DMS114 treated with DMSO at 0.1 percent for 48 hours (cell line): ENCODE results near the gene SPEN.

Experiments
- DNase-seq: peaks from one replicate; lab custom pipeline; 2025; ENCODE audit not compliant: unreplicated experiment; lab: John Stamatoyannopoulos, UW

SPEN gene

GRCh38 chr1:15959424-15959823 lies 111.9 kb downstream of the SPEN start:
- DNase-seq = no peak

- no peak for DNase-seq
Observed at GRCh38 chr1:15959827-15960446, 112.4 kb downstream of the SPEN start.

- no peak for DNase-seq
Observed at GRCh38 chr1:15960808-15961207, 113.3 kb downstream of the SPEN start.

- no peak for DNase-seq
Observed at GRCh38 chr1:15961492-15961891, 114.0 kb downstream of the SPEN start.

- DNase-seq = no peak
Observed at GRCh38 chr1:15962176-15962575, 114.7 kb downstream of the SPEN start.

GRCh38 chr1:15962671-15963362 lies 115.3 kb downstream of the SPEN start:
- DNase-seq = no peak

GRCh38 chr1:15963363-15963967 lies 116.0 kb downstream of the SPEN start:
- no peak for DNase-seq

GRCh38 chr1:15963968-15964648 lies 116.6 kb downstream of the SPEN start:
- DNase-seq = no peak

- DNase-seq = no peak
Observed at GRCh38 chr1:15965228-15965767, 117.8 kb downstream of the SPEN start.

- DNase-seq = no peak
Observed at GRCh38 chr1:15966081-15966955, 118.8 kb downstream of the SPEN start.

- DNase-seq = no peak
Observed at GRCh38 chr1:15966956-15967344, 119.4 kb downstream of the SPEN start.

- no peak for DNase-seq
Observed at GRCh38 chr1:15968172-15968571, 120.7 kb downstream of the SPEN start.

GRCh38 chr1:15969321-15969880 lies 121.9 kb downstream of the SPEN start:
- DNase-seq = no peak

- DNase-seq = no peak
Observed at GRCh38 chr1:15970911-15971310, 123.4 kb downstream of the SPEN start.

GRCh38 chr1:15972409-15972808 lies 124.9 kb downstream of the SPEN start:
- DNase-seq = no peak

GRCh38 chr1:15973772-15974171 lies 126.3 kb downstream of the SPEN start:
- no peak for DNase-seq

- DNase-seq = no peak
Observed at GRCh38 chr1:15974855-15975254, 127.3 kb downstream of the SPEN start.

- no peak for DNase-seq
Observed at GRCh38 chr1:15975358-15975804, 127.9 kb downstream of the SPEN start.

- peak; percentile 89 for DNase-seq
Observed at GRCh38 chr1:15975805-15976680, 128.5 kb downstream of the SPEN start, which contains the start of gene ZBTB17. ZBTB17 (minus strand) TSS chr1:15976101; CDS start chr1:15948495, 27,606 bp downstream.
